HepG2 (cell line): ENCODE measurements around the gene FAM120AOS. TPM values are rescaled to one million over a fixed set of nuclear protein-coding genes. Genes with fewer than 3 reads are reported as not detected.
"Not testable (repeated sequence)": the region's sequence is repeated elsewhere in the genome, so short reads cannot be mapped to it uniquely, and the experiment has no call there.

Source experiments
- ATAC-seq: fragments of 200-7000 bp; cut with Tn5 transposase; 3 replicates; pipeline ENCODE4 v1.9.1; 2020; ENCODE audit warnings: mild to moderate bottlenecking, moderate library complexity
- BruUV-seq: library from RNA; stranded (reverse); fragments of 400-500 nt; replicated peaks from 2 replicates; lab custom pipeline; 2021; lab: Mats Ljungman, UMichigan
- CTCF ChIA-PET: fragments of 300-600 bp; formaldehyde crosslinking; extraction: SDS; loops from one replicate; lab custom pipeline; 2021; ENCODE audit warnings: low total read pairs, inconsistent platforms, low intra/inter-chr PET ratio; lab: Yijun Ruan, JAX
- POLR2A ChIA-PET: fragments of 350-600 bp; sonication (Branson Sonifier 250); formaldehyde crosslinking; loops from one replicate; lab custom pipeline; 2020; ENCODE audit warnings: antibody characterized with exemption, inconsistent platforms; lab: Yijun Ruan, JAX
- DNase-seq: peaks from one replicate; pipeline ENCODE4 v3.0.0-alpha.2; 2015; ENCODE audit warnings: low spot score
- FAIRE-seq: peaks from 3 replicates; lab custom pipeline; 2011; peaks lifted over from hg19 to GRCh38; lab: Jason Lieb, UNC
- H2AFZ ChIP-seq: one replicate; pipeline ENCODE4 v1.6.1; 2011; ENCODE audit warnings: low read length, inconsistent platforms
- H3K27ac ChIP-seq: fragments of 300-600 bp; 3 replicates; pipeline ENCODE4 v1.8.0; 2011; ENCODE audit warnings: mixed run types, mild to moderate bottlenecking, mixed read lengths, low read length, inconsistent platforms; ENCODE audit not compliant: insufficient read depth; ENCODE audit errors: extremely low read length
- H3K27me3 ChIP-seq, 2 experiments: fragments of 200-600 bp in 1 of 2; 2 replicates in 1 of 2; 3 replicates in 1 of 2; pipeline versions ENCODE4 v1.6.0 to v1.8.0; 2011; ENCODE audit warnings: low read length in 2 of 2, mild to moderate bottlenecking in 2 of 2, moderate library complexity in 2 of 2, inconsistent platforms in 1 of 2; ENCODE audit not compliant: insufficient read depth in 2 of 2, control insufficient read depth in 1 of 2
- H3K36me3 ChIP-seq, 2 experiments: fragments of 200-600 bp in 1 of 2; replicated peaks in 1 of 2; 2 replicates in 1 of 2; 3 replicates in 1 of 2; pipeline versions ENCODE4 v1.5.1 to v1.8.0; 2011; ENCODE audit warnings: low read length in 2 of 2, inconsistent platforms in 1 of 2; ENCODE audit not compliant: insufficient read depth in 2 of 2, control insufficient read depth in 1 of 2
- H3K4me1 ChIP-seq: 2 replicates; pipeline ENCODE4 v1.5.1; 2012; ENCODE audit warnings: low read length, inconsistent platforms; ENCODE audit not compliant: insufficient read depth
- H3K4me2 ChIP-seq: 2 replicates; pipeline ENCODE4 v1.6.0; 2011; ENCODE audit warnings: low read depth, low read length, inconsistent platforms
- H3K4me3 ChIP-seq, 3 experiments: fragments of 200-600 bp in 1 of 3; sonication (generic), shearing (Covaris generic) in 1 of 3; replicated peaks in 1 of 3; 2 replicates each; pipeline ENCODE4 v1.5.1; 2011 to 2016; ENCODE audit warnings: low read length in 3 of 3, inconsistent platforms in 2 of 3, low read depth in 2 of 3, mild to moderate bottlenecking in 2 of 3, control low read depth in 1 of 3, mixed read lengths in 1 of 3; ENCODE audit not compliant: insufficient read depth in 1 of 3
- H3K79me2 ChIP-seq: one replicate; pipeline ENCODE4 v1.6.1; 2011; ENCODE audit warnings: low read length, inconsistent platforms; ENCODE audit not compliant: insufficient read depth
- H3K9ac ChIP-seq: 2 replicates; pipeline ENCODE4 v1.6.0; 2011; ENCODE audit warnings: mild to moderate bottlenecking, low read depth, low read length, inconsistent platforms; ENCODE audit not compliant: insufficient read depth
- H3K9me3 ChIP-seq: 2 replicates; pipeline ENCODE4 v1.5.1; 2012; ENCODE audit warnings: mild to moderate bottlenecking, low read length
- H4K20me1 ChIP-seq: 2 replicates; pipeline ENCODE4 v1.6.0; 2011; ENCODE audit warnings: inconsistent platforms, mild to moderate bottlenecking, low read length, moderate library complexity; ENCODE audit not compliant: insufficient read depth
- ZNF331 ChIP-seq: sonication (generic); formaldehyde crosslinking; IDR thresholded peaks from 2 replicates; pipeline ENCODE4 v1.4.0; 2020; ENCODE audit warnings: missing genetic modification reagents
- ZNF773 ChIP-seq: sonication (generic); formaldehyde crosslinking; IDR thresholded peaks from 2 replicates; pipeline ENCODE4 v1.4.0; 2020; ENCODE audit warnings: missing genetic modification reagents, borderline replicate concordance
- ZSCAN9 ChIP-seq: IDR thresholded peaks from 2 replicates; pipeline ENCODE4 v1.6.1; 2016; ENCODE audit warnings: borderline replicate concordance
- WGBS: methylation state at CpG from one replicate; pipeline ENCODE4 v1.1.6; 2017; ENCODE audit warnings: low lambda C conversion rate; 5-methylcytosine and 5-hydroxymethylcytosine counted together
- in situ Hi-C: cut with HindIII; loops from 2 replicates; pipeline ENCODE4 v1.10.0; 2017; ENCODE audit warnings: low pct_unique_long_range_greater_than_20kb; ENCODE audit not compliant: extremely low pct_ligation_motif_present
- intact Hi-C: fragments of 100-400 bp; cut with micrococcal nuclease; formaldehyde crosslinking; loops from one replicate; pipeline ENCODE4 v1.10.0; 2022; ENCODE audit not compliant: unreplicated experiment
- polyA plus RNA-seq, 8 experiments: library from polyadenylated mRNA; depleted of rRNA in 3 of 8; stranded (reverse) in 7 of 8; unstranded in 1 of 8; fragments of >200 nt; fragmentation: Illumina TruSeq in 4 of 8; extraction: Trizol in 4 of 8; gene quantifications; 2 replicates each; pipeline versions ENCODE4 v1.2.1 to v1.2.3, GENCODE V29; 2011 to 2016; ENCODE audit warnings: low read depth in 4 of 8, missing spikeins in 1 of 8, mixed read lengths in 1 of 8; ENCODE audit not compliant: insufficient read depth in 1 of 8
- total RNA-seq, 5 experiments: library from RNA; depleted of rRNA; stranded (reverse); fragments of >200 nt; fragmentation: Illumina TruSeq; extraction: Trizol; gene quantifications; 2 replicates each; pipeline ENCODE4 v1.2.3, GENCODE V29; 2016; ENCODE audit warnings: low read depth in 1 of 5

FAM120AOS gene
- total and polyA plus RNA-seq, 2 of the 13 experiments (the other 11 are each of a cell fraction or from before 2014, with no cell fraction given) = 28.2 to 34.6 TPM

DNA sequence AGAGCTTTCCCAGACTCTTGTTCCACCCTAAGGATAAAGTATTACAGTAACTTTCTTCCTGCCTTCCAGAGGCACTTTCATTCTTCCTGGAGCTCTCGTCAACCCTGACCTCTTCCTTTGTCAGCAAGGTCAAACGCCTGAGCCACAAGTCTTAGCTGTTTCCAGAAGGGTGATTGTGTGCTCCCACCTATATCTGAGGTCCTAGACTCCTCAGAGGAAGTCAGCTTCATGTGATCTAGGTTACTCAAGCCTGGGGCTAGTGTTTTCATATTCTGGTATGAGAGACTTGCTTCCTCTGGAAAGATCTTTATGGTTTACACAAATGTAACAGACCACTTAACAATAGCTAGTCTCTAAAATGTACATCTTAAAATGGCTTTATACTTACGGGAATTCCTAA lies 7.3 kb downstream of the FAM120AOS start:
- ChIA-PET POLR2A (no interaction called here), CTCF (no interaction called here)
- ATAC-seq (no peak), DNase-seq (no peak), FAIRE-seq (no peak)
- no peak overlapping the region for H3K9ac ChIP-seq
- peaks cover 13% of the 10 kb centered on the region for H3K79me2 ChIP-seq
- no peaks in the 10 kb centered on the region for H3K9me3 ChIP-seq
- intact Hi-C loops = no loop called here
- no peaks in the 10 kb centered on the region for H4K20me1 ChIP-seq
- H3K4me1 ChIP-seq = peaks cover 14% of the 10 kb centered on the region
- no peak overlapping the region for H3K4me3 ChIP-seq
- no peak for TF ChIP-seq ZSCAN9 (CRISPR knock-in tag)
- no peak overlapping the region for H3K4me2 ChIP-seq
- peaks cover 4 to 27% of the 10 kb centered on the region in 2 experiments for H3K36me3 ChIP-seq
- in situ Hi-C loops = loop anchor here (25.0 kb wide), 1 partner anchor 284 kb away; no protein-coding TSS in a partner anchor
- no TSS peak for BruUV-seq
- 96% methylated on average over 3 of the region's 3 CpGs for WGBS
- no peaks in the 10 kb centered on the region; a peak in 1 of 5 replicates for H3K27me3 ChIP-seq
- no peak overlapping the region for H2AFZ ChIP-seq
- H3K27ac ChIP-seq = no peak overlapping the region

DNA sequence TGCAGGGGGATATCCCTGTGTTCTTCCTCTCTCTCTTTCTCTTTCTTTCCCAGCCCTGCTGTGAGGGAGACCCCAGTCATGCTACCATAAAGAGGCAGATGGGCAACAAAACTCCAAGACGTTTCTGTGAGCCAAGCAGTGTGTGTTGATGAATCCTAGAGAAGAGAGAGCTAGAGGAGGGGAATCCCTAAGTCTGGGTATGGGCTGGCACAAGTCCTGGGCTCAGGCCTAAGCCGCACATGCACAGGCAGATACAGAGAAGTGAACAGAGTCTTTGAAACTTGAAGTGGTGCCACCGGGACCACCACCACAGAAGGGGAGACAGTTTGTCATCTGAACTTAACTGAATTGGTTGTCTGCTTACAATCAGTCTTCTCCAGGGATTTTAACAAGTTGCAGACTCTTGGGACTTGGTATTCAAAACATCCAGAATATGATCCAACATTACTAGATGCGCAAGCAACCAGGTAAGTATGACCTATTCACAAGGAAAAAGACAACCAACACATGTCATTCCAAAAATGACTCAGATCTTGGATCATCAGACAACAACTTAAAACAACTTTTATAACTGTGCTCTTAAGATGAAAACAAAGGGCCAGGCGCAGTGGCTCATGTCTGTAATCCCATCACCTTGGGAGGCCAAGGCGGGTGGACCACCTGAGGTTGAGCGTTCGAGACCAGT lies 12.3 kb downstream of the FAM120AOS start:
- Histone ChIP-seq H4K20me1 (no peaks in the 10 kb centered on the region), H3K27ac (no peak overlapping the region), H3K9ac (no peak overlapping the region), H3K36me3 (0 out of 5 replicates have a peak, but pooled peaks cover 0 to 2% of the 10 kb centered on the region in 2 experiments), H3K4me2 (no peak overlapping the region), H3K4me1 (no peaks in the 10 kb centered on the region), H2AFZ (no peak overlapping the region), H3K27me3 (no peaks in the 10 kb centered on the region), H3K4me3 (no peak overlapping the region), H3K9me3 (no peaks in the 10 kb centered on the region), H3K79me2 (no peaks in the 10 kb centered on the region)
- POLR2A ChIA-PET = no interaction called here
- ATAC-seq (no peak; the same call in 2 of the 3 replicates), DNase-seq (no peak), FAIRE-seq (no peak)
- no peak for TF ChIP-seq ZNF773 (CRISPR knock-in tag)
- no peak for TF ChIP-seq ZNF331 (CRISPR knock-in tag)
- in situ Hi-C loops = loop anchor here (25.0 kb wide), 1 partner anchor 279 kb away; no protein-coding TSS in a partner anchor
- CTCF ChIA-PET = no interaction called here
- intact Hi-C loops = loop anchor here (1.0 kb wide), 1 partner anchor 10 kb away; no protein-coding TSS in a partner anchor
- no TSS peak for BruUV-seq
- 83% methylated on average over 8 of the region's 8 CpGs for WGBS

DNA sequence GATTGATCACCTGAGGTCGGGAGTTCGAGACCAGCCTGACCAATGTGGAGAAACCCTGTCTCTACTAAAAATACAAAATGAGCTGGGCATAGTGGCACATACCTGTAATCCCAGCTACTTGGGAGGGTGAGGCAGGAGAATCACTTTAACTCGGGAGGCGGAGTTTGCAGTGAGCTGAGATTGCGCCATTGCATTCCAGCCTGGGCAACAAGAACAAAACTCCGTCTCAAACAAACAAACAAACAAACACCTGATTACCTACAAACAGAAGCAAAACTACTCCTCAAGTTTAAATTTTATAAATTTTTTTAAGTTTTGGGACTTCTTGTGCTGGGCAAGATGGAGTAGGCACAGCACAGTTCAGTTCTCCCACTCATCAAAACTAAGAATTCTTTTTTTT lies 14.1 kb downstream of the FAM120AOS start:
- DNase-seq, H2AFZ ChIP-seq, H3K9me3 ChIP-seq, BruUV-seq, H3K4me2 ChIP-seq, H4K20me1 ChIP-seq, FAIRE-seq, ATAC-seq, H3K79me2 ChIP-seq, H3K36me3 ChIP-seq, intact Hi-C loops, CTCF ChIA-PET, H3K27ac ChIP-seq, H3K4me1 ChIP-seq, H3K27me3 ChIP-seq, H3K9ac ChIP-seq, H3K4me3 ChIP-seq, POLR2A ChIA-PET: not testable (repeated sequence)
- 89% methylated on average over 6 of the region's 6 CpGs for WGBS
- in situ Hi-C loops = loop anchor here (25.0 kb wide), 1 partner anchor 277 kb away; no protein-coding TSS in a partner anchor
